HepG2 (cell line): ENCODE data around the gene KLHDC1. TPM values are rescaled to one million over a fixed set of nuclear protein-coding genes. Genes with fewer than 3 reads are reported as not detected.

ENCODE experiments used
- DDIT3 ChIP-seq: sonication (generic); formaldehyde crosslinking; IDR thresholded peaks from 2 replicates; pipeline ENCODE4 v1.4.0; 2020; ENCODE audit warnings: mild to moderate bottlenecking, missing genetic modification reagents
- GPBP1L1 ChIP-seq: sonication (generic); formaldehyde crosslinking; IDR thresholded peaks from 2 replicates; pipeline ENCODE4 v1.5.0; 2020; ENCODE audit warnings: mild to moderate bottlenecking, missing genetic modification reagents
- JDP2 ChIP-seq: sonication (generic); formaldehyde crosslinking; IDR thresholded peaks from 2 replicates; pipeline ENCODE4 v1.8.1; 2022; ENCODE audit warnings: missing genetic modification reagents, borderline replicate concordance
- NR0B2 ChIP-seq: sonication (generic); formaldehyde crosslinking; IDR thresholded peaks from 2 replicates; pipeline ENCODE4 v1.4.0; 2020; ENCODE audit warnings: mild to moderate bottlenecking, missing genetic modification reagents
- PCBP1 ChIP-seq: fragments of 200-400 bp; formaldehyde crosslinking; IDR thresholded peaks from 2 replicates; pipeline ENCODE4 v1.6.1; 2017; ENCODE audit warnings: mild to moderate bottlenecking, low read depth, low read length, borderline replicate concordance
- ZNF609 ChIP-seq: sonication (generic); formaldehyde crosslinking; IDR thresholded peaks from 2 replicates; pipeline ENCODE4 v1.4.0; 2020; ENCODE audit warnings: mild to moderate bottlenecking, missing genetic modification reagents, borderline replicate concordance
- ZNF646 ChIP-seq: sonication (generic); formaldehyde crosslinking; IDR thresholded peaks from 2 replicates; pipeline ENCODE4 v1.9.0; 2021; ENCODE audit warnings: mild to moderate bottlenecking, missing genetic modification reagents
- ZNF687 ChIP-seq: sonication (generic); formaldehyde crosslinking; IDR thresholded peaks from 2 replicates; pipeline ENCODE4 v1.5.1; 2020; ENCODE audit warnings: mild to moderate bottlenecking, missing genetic modification reagents, moderate library complexity
- ZNF777 ChIP-seq: sonication (generic); formaldehyde crosslinking; IDR thresholded peaks from 2 replicates; pipeline ENCODE4 v1.4.0; 2020; ENCODE audit warnings: missing genetic modification reagents
- polyA plus RNA-seq, 8 experiments: library from polyadenylated mRNA; depleted of rRNA in 3 of 8; stranded (reverse) in 7 of 8; unstranded in 1 of 8; fragments of >200 nt; fragmentation: Illumina TruSeq in 4 of 8; extraction: Trizol in 4 of 8; gene quantifications; 2 replicates each; pipeline versions ENCODE4 v1.2.1 to v1.2.3, GENCODE V29; 2011 to 2016; ENCODE audit warnings: low read depth in 4 of 8, missing spikeins in 1 of 8, mixed read lengths in 1 of 8; ENCODE audit not compliant: insufficient read depth in 1 of 8
- total RNA-seq, 5 experiments: library from RNA; depleted of rRNA; stranded (reverse); fragments of >200 nt; fragmentation: Illumina TruSeq; extraction: Trizol; gene quantifications; 2 replicates each; pipeline ENCODE4 v1.2.3, GENCODE V29; 2016; ENCODE audit warnings: low read depth in 1 of 5

Gene KLHDC1
- total and polyA plus RNA-seq, 2 of the 13 experiments (the other 11 are each of a cell fraction or from before 2014, with no cell fraction given): 0.11 TPM; not detected in 1

- TF ChIP-seq ZNF646 (CRISPR knock-in tag) (no peak), GPBP1L1 (no peak), ZNF777 (CRISPR knock-in tag) (peak; percentile 67; the same call in 1 of the 2 replicates), PCBP1 (no peak), NR0B2 (CRISPR knock-in tag) (no peak), JDP2 (CRISPR knock-in tag) (no peak), ZNF609 (CRISPR knock-in tag) (0 out of 2 replicates have a peak, but pooled peaks have one; percentile 15), DDIT3 (no peak), ZNF687 (peak; percentile 87)
These were observed 74.8 kb downstream of the KLHDC1 start, which contains the start of gene KLHDC2 (continued) for GRCh38 chr14:49767571-49768300.
